Calu3 (cell line): Measurements from ENCODE around the gene UBXN6. TPM values are rescaled to one million over a fixed set of nuclear protein-coding genes. Genes with fewer than 3 reads are reported as not detected.

Source experiments
- BruUV-seq: library from RNA; stranded (reverse); fragments of 400-500 nt; replicated peaks from 2 replicates; lab custom pipeline; 2021; lab: Mats Ljungman, UMichigan
- CTCF ChIA-PET: fragments of 300-600 bp; sonication (Branson Sonifier 250); formaldehyde crosslinking; loops from one replicate; lab custom pipeline; 2022; ENCODE audit warnings: antibody characterized with exemption; lab: Charles Lee
- DNase-seq: peaks from one replicate; pipeline ENCODE4 v3.0.0; 2022
- H3K27ac Mint-ChIP-seq: one replicate; pipeline ENCODE4 v1.8.0; 2022; ENCODE audit warnings: mixed read lengths; ENCODE audit not compliant: unreplicated experiment
- H3K27me3 Mint-ChIP-seq: one replicate; pipeline ENCODE4 v1.8.0; 2022; ENCODE audit warnings: mixed read lengths; ENCODE audit not compliant: unreplicated experiment
- H3K36me3 Mint-ChIP-seq: one replicate; pipeline ENCODE4 v1.8.0; 2022; ENCODE audit warnings: mild to moderate bottlenecking, moderate library complexity, mixed read lengths; ENCODE audit not compliant: insufficient read depth, unreplicated experiment
- H3K4me1 Mint-ChIP-seq: one replicate; pipeline ENCODE4 v1.8.0; 2022; ENCODE audit warnings: mild to moderate bottlenecking, low read depth, mixed read lengths; ENCODE audit not compliant: unreplicated experiment
- H3K4me3 Mint-ChIP-seq: one replicate; pipeline ENCODE4 v1.8.0; 2022; ENCODE audit warnings: mild to moderate bottlenecking, low read depth, moderate library complexity, mixed read lengths; ENCODE audit not compliant: unreplicated experiment
- H3K9me3 Mint-ChIP-seq: one replicate; pipeline ENCODE4 v1.8.0; 2022; ENCODE audit warnings: low read depth, mixed read lengths; ENCODE audit not compliant: unreplicated experiment
- CTCF ChIP-seq: fragments of 200-600 bp; IDR thresholded peaks from one replicate; pipeline ENCODE4 v1.8.0; 2022; ENCODE audit warnings: antibody characterized with exemption; ENCODE audit not compliant: unreplicated experiment
- intact Hi-C: fragments of 100-400 bp; cut with micrococcal nuclease; formaldehyde crosslinking; loops from one replicate; pipeline ENCODE4 v1.10.0; 2022; ENCODE audit not compliant: unreplicated experiment
- total RNA-seq: library from RNA; stranded (reverse); gene quantifications from 2 replicates; pipeline ENCODE4 v1.2.3, GENCODE V29; 2022

UBXN6 gene
- total RNA-seq, 1 experiment from 2014 or later = 38.9 TPM

DNA sequence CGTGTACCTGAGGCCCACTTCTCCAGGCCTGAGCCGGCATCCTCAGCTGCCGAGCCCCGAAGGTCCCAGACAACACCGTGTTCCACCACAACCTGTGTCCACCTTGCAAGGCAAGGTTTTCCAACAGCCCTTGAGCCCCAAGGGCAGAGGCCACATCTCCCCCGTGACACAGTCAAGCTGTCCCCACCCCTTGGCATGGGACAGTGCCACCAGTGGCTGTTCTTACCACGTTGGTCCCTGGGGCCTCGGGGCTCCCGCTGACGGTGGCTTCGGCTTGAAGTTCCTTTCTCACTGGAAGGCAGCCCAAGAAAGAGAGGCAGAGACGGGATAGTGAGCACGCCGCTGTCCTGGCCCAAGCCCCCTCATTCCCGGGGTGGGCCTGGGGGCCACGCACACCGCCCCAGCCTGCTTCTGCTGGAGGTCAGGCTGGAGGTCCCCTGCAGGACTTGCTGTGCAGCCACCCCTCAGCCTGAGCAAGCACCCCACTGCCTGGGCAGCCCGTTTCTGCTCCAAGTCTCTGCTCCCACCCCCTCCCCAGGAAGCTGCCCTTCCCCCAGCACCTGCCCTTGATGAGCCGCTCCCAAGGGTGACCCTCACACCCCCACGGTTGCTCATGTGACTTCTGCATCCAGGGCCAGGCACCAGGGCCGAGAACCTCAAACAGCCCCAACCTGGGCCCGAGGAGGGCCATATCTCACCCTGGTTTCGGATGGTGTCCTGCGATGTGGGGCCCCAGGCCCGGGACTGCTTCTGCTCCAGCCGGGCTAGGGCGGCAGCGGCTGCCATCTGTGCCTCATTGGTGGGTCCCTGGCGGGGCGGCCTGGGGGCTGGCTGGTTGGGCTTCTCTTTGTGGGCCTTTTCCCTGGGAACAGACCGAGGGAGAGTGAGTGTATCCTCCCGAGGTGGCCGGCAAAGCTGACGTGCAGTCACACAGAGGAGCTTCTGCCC lies 4.1 kb downstream of the UBXN6 start:
- Mint-ChIP-seq H3K9me3 (no peaks in the 10 kb centered on the region), H3K4me3 (no peak overlapping the region), H3K4me1 (peaks cover 11% of the 10 kb centered on the region), H3K27ac (no peak overlapping the region), H3K27me3 (no peaks in the 10 kb centered on the region), H3K36me3 (peaks cover 35% of the 10 kb centered on the region)
- no TSS peak for BruUV-seq
- no peak for DNase-seq
- intact Hi-C loops = no loop called here
- no peak for TF ChIP-seq CTCF
- CTCF ChIA-PET = no interaction called here

GRCh38 chr19:4452230-4452990 lies 5.2 kb downstream of the UBXN6 start:
- no peak for TF ChIP-seq CTCF
- H3K36me3 Mint-ChIP-seq = peaks cover 31% of the 10 kb centered on the region
- H3K27me3 Mint-ChIP-seq = no peaks in the 10 kb centered on the region
- no peaks in the 10 kb centered on the region for H3K9me3 Mint-ChIP-seq
- no peak for DNase-seq
- H3K27ac Mint-ChIP-seq = no peak overlapping the region
- no TSS peak for BruUV-seq
- H3K4me3 Mint-ChIP-seq = no peak overlapping the region
- CTCF ChIA-PET = no interaction called here
- intact Hi-C loops = no loop called here
- peaks cover 11% of the 10 kb centered on the region for H3K4me1 Mint-ChIP-seq

GRCh38 chr19:4449639-4450028 lies 8.0 kb downstream of the UBXN6 start:
- no TSS peak for BruUV-seq
- Mint-ChIP-seq H3K27me3 (no peaks in the 10 kb centered on the region), H3K4me1 (no peaks in the 10 kb centered on the region), H3K27ac (no peak overlapping the region), H3K9me3 (no peaks in the 10 kb centered on the region), H3K4me3 (no peak overlapping the region), H3K36me3 (peaks cover 25% of the 10 kb centered on the region)
- no peak for TF ChIP-seq CTCF
- no peak for DNase-seq
- CTCF ChIA-PET = no interaction called here
- intact Hi-C loops = no loop called here

- H3K4me1 Mint-ChIP-seq = no peaks in the 10 kb centered on the region
- BruUV-seq = no TSS peak
- H3K4me3 Mint-ChIP-seq = no peak overlapping the region
- no peaks in the 10 kb centered on the region for H3K27me3 Mint-ChIP-seq
- H3K27ac Mint-ChIP-seq = no peak overlapping the region
- CTCF ChIA-PET = no interaction called here
- no peaks in the 10 kb centered on the region for H3K9me3 Mint-ChIP-seq
- no peak for DNase-seq
- intact Hi-C loops = no loop called here
- peaks cover 30% of the 10 kb centered on the region for H3K36me3 Mint-ChIP-seq
- no peak for TF ChIP-seq CTCF
Measured at GRCh38 chr19:4449022-4449638, 8.5 kb downstream of the UBXN6 start.
